SH-SY5Y (cell line): ENCODE measurements around the gene CLECL1.

Experiments used
- GATA2 ChIP-seq: IDR thresholded peaks from 2 replicates; pipeline ENCODE4 v1.6.1; 2011; ENCODE audit warnings: mild to moderate bottlenecking, low read depth, low read length
- GATA3 ChIP-seq: IDR thresholded peaks from 2 replicates; pipeline ENCODE4 v1.6.1; 2011; ENCODE audit warnings: low read depth, mild to moderate bottlenecking, low read length, moderate library complexity

DNA sequence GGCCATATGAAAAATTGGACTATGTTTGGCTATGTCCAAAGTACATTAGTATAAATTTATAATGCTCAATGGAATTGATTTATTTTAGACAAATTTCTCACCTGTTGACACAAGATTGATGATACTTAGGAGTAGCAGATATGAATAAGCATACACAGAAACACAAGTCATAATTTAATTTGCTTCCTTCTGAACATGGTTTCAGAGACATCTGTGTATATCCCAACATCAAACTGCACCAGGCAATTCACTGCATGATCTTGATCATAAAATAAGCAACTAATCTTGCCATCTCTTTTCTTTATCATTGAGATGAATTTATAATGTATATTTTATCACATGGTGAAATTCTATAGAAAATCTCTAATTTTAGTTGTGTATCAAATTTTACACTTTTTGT is 3.8 kb downstream of the CLECL1 start:
- no peak for TF ChIP-seq GATA3
- TF ChIP-seq GATA2, result no peak
